T-helper 17 cell (primary cell): ENCODE results near the gene AGR3. TPM values are rescaled to one million over a fixed set of nuclear protein-coding genes. Genes with fewer than 3 reads are reported as not detected.

Experiments
- ATAC-seq: fragments of 150-1000 bp; cut with Tn5 transposase; 2 replicates; pipeline ENCODE4 v1.10.0; 2021; ENCODE audit warnings: mild to moderate bottlenecking, moderate library complexity
- DNase-seq, 3 donors: peaks; one replicate each; pipeline versions ENCODE4 v3.0.0 to v3.0.0-alpha.2; 2020 to 2021
- H3K9me3 ChIP-seq: one replicate; pipeline ENCODE4 v1.7.0; 2013; ENCODE audit warnings: low read length, mild to moderate bottlenecking; ENCODE audit not compliant: control insufficient read depth, poor library complexity, severe bottlenecking
- H3K27ac Mint-ChIP-seq: one replicate; pipeline ENCODE4 v1.8.0; 2022; ENCODE audit warnings: mild to moderate bottlenecking, moderate library complexity, mixed read lengths
- H3K27me3 Mint-ChIP-seq: one replicate; pipeline ENCODE4 v1.8.0; 2022; ENCODE audit warnings: mixed read lengths
- H3K36me3 Mint-ChIP-seq: one replicate; pipeline ENCODE4 v1.8.0; 2022; ENCODE audit warnings: low read depth, mixed read lengths
- H3K4me1 Mint-ChIP-seq: one replicate; pipeline ENCODE4 v1.8.0; 2022; ENCODE audit warnings: mild to moderate bottlenecking, mixed read lengths
- H3K4me3 Mint-ChIP-seq: one replicate; pipeline ENCODE4 v1.8.0; 2022; ENCODE audit warnings: mild to moderate bottlenecking, moderate library complexity, mixed read lengths
- total RNA-seq, 4 donors: library from RNA in 2 of 4; stranded (reverse) in 2 of 4; gene quantifications; one replicate each; pipeline ENCODE4 v1.2.3 and lab custom pipeline; 2022 to 2026

AGR3 gene
- total RNA-seq, 2 donors from 2014 or later: not detected

- H3K27me3 Mint-ChIP-seq: peaks cover 25% of the 10 kb centered on the region
- no peak for ATAC-seq
Measured at GRCh38 chr7:16840094-16840493, 41.7 kb downstream of the AGR3 start.

GRCh38 chr7:16839646-16840045 is 42.1 kb downstream of the AGR3 start:
- Mint-ChIP-seq H3K27me3 (peaks cover 24% of the 10 kb centered on the region), H3K4me1 (no peaks in the 10 kb centered on the region), H3K27ac (no peak overlapping the region), H3K36me3 (no peaks in the 10 kb centered on the region), H3K4me3 (no peak overlapping the region)
- no peaks in the 10 kb centered on the region for H3K9me3 ChIP-seq
- ATAC-seq (no peak), DNase-seq (no peak)

More at GRCh38 chr7:16840094-16840493, 41.7 kb downstream of the AGR3 start:
- H3K9me3 ChIP-seq: no peaks in the 10 kb centered on the region
- Mint-ChIP-seq H3K36me3 (no peaks in the 10 kb centered on the region), H3K27ac (no peak overlapping the region), H3K4me1 (no peaks in the 10 kb centered on the region), H3K4me3 (no peak overlapping the region)
- no peak for DNase-seq

GRCh38 chr7:16838891-16839290 is 42.9 kb downstream of the AGR3 start:
- Mint-ChIP-seq H3K36me3 (no peaks in the 10 kb centered on the region), H3K4me1 (no peaks in the 10 kb centered on the region), H3K27me3 (peaks cover 19% of the 10 kb centered on the region), H3K4me3 (no peak overlapping the region), H3K27ac (no peak overlapping the region)
- ATAC-seq (no peak), DNase-seq (no peak)
- no peaks in the 10 kb centered on the region for H3K9me3 ChIP-seq

GRCh38 chr7:16838386-16838785 is 43.4 kb downstream of the AGR3 start:
- DNase-seq (no peak), ATAC-seq (no peak)
- Mint-ChIP-seq H3K27me3 (peaks cover 19% of the 10 kb centered on the region), H3K4me3 (no peak overlapping the region), H3K36me3 (no peaks in the 10 kb centered on the region), H3K4me1 (no peaks in the 10 kb centered on the region), H3K27ac (no peak overlapping the region)
- H3K9me3 ChIP-seq: no peaks in the 10 kb centered on the region

- ATAC-seq: no peak
- no peaks in the 10 kb centered on the region for H3K36me3 Mint-ChIP-seq
Measured at GRCh38 chr7:16836481-16836880, 45.3 kb downstream of the AGR3 start.

GRCh38 chr7:16833373-16833772 is 48.4 kb downstream of the AGR3 start:
- Mint-ChIP-seq H3K27me3 (peaks cover 9% of the 10 kb centered on the region), H3K36me3 (no peaks in the 10 kb centered on the region), H3K4me3 (no peak overlapping the region), H3K27ac (no peak overlapping the region), H3K4me1 (no peaks in the 10 kb centered on the region)
- ATAC-seq (no peak), DNase-seq (no peak)
- no peaks in the 10 kb centered on the region for H3K9me3 ChIP-seq

More at GRCh38 chr7:16836481-16836880, 45.3 kb downstream of the AGR3 start:
- no peak overlapping the region for H3K4me3 Mint-ChIP-seq
- no peaks in the 10 kb centered on the region for H3K4me1 Mint-ChIP-seq
- H3K27me3 Mint-ChIP-seq: peaks cover 17% of the 10 kb centered on the region
- no peak for DNase-seq
- H3K27ac Mint-ChIP-seq: no peak overlapping the region
- H3K9me3 ChIP-seq: no peaks in the 10 kb centered on the region

- no peaks in the 10 kb centered on the region for H3K4me1 Mint-ChIP-seq
Measured at GRCh38 chr7:16826060-16826459, 55.7 kb downstream of the AGR3 start.

GRCh38 chr7:16822029-16822428 is 59.8 kb downstream of the AGR3 start:
- Mint-ChIP-seq H3K4me1 (no peaks in the 10 kb centered on the region), H3K27me3 (peaks cover 5% of the 10 kb centered on the region), H3K4me3 (no peak overlapping the region), H3K36me3 (no peaks in the 10 kb centered on the region), H3K27ac (no peak overlapping the region)
- no peak for DNase-seq
- no peaks in the 10 kb centered on the region for H3K9me3 ChIP-seq
- no peak for ATAC-seq

More at GRCh38 chr7:16826060-16826459, 55.7 kb downstream of the AGR3 start:
- H3K27ac Mint-ChIP-seq: no peak overlapping the region
- no peaks in the 10 kb centered on the region for H3K36me3 Mint-ChIP-seq
- ATAC-seq (no peak), DNase-seq (no peak)
- H3K27me3 Mint-ChIP-seq: peaks cover 4% of the 10 kb centered on the region
- no peaks in the 10 kb centered on the region for H3K9me3 ChIP-seq
- H3K4me3 Mint-ChIP-seq: no peak overlapping the region

GRCh38 chr7:16818732-16819131 is 63.1 kb downstream of the AGR3 start:
- no peaks in the 10 kb centered on the region for H3K9me3 ChIP-seq
- no peak for DNase-seq
- Mint-ChIP-seq H3K27me3 (peaks cover 22% of the 10 kb centered on the region), H3K27ac (no peak overlapping the region), H3K36me3 (no peaks in the 10 kb centered on the region), H3K4me1 (no peaks in the 10 kb centered on the region), H3K4me3 (no peak overlapping the region)
- no peak for ATAC-seq

GRCh38 chr7:16817536-16817935 is 64.2 kb downstream of the AGR3 start:
- no peaks in the 10 kb centered on the region for H3K9me3 ChIP-seq
- Mint-ChIP-seq H3K36me3 (no peaks in the 10 kb centered on the region), H3K27me3 (peaks cover 22% of the 10 kb centered on the region), H3K4me1 (no peaks in the 10 kb centered on the region), H3K4me3 (no peak overlapping the region), H3K27ac (no peak overlapping the region)
- no peak for DNase-seq
- no peak for ATAC-seq

GRCh38 chr7:16816824-16817223 is 65.0 kb downstream of the AGR3 start:
- DNase-seq (no peak), ATAC-seq (no peak)
- H3K9me3 ChIP-seq: no peaks in the 10 kb centered on the region
- Mint-ChIP-seq H3K27ac (no peak overlapping the region), H3K36me3 (no peaks in the 10 kb centered on the region), H3K4me3 (no peak overlapping the region), H3K27me3 (peaks cover 22% of the 10 kb centered on the region), H3K4me1 (no peaks in the 10 kb centered on the region)

- H3K27ac Mint-ChIP-seq: no peak overlapping the region
- no peak for ATAC-seq
- H3K4me3 Mint-ChIP-seq: no peak overlapping the region
- no peak for DNase-seq
- H3K9me3 ChIP-seq: no peaks in the 10 kb centered on the region
- peaks cover 19% of the 10 kb centered on the region for H3K27me3 Mint-ChIP-seq
- H3K4me1 Mint-ChIP-seq: no peaks in the 10 kb centered on the region
- H3K36me3 Mint-ChIP-seq: no peaks in the 10 kb centered on the region
Measured at GRCh38 chr7:16815001-16815400, 66.8 kb downstream of the AGR3 start.

- H3K36me3 Mint-ChIP-seq: no peaks in the 10 kb centered on the region
- H3K4me1 Mint-ChIP-seq: no peaks in the 10 kb centered on the region
- ATAC-seq: no peak
- H3K4me3 Mint-ChIP-seq: no peak overlapping the region
- no peak for DNase-seq
- peaks cover 29% of the 10 kb centered on the region for H3K27me3 Mint-ChIP-seq
- no peak overlapping the region for H3K27ac Mint-ChIP-seq
- H3K9me3 ChIP-seq: no peaks in the 10 kb centered on the region
Measured at GRCh38 chr7:16813232-16813616, 68.6 kb downstream of the AGR3 start.

- Mint-ChIP-seq H3K36me3 (peaks cover 3% of the 10 kb centered on the region), H3K4me1 (no peaks in the 10 kb centered on the region), H3K27ac (no peak overlapping the region), H3K4me3 (no peak overlapping the region), H3K27me3 (peaks cover 33% of the 10 kb centered on the region)
- ATAC-seq: no peak
- H3K9me3 ChIP-seq: no peaks in the 10 kb centered on the region
- DNase-seq: no peak
Measured at GRCh38 chr7:16812542-16813231, 69.1 kb downstream of the AGR3 start.
